SK-N-SH (cell line): Measurements from ENCODE around the gene ARFIP1. TPM values are rescaled to one million over a fixed set of nuclear protein-coding genes. Genes with fewer than 3 reads are reported as not detected.

Experiments used
- CTCF ChIA-PET: fragments of 300-600, 350-600 bp; formaldehyde crosslinking; extraction: SDS; loops from one replicate; lab custom pipeline; 2021; lab: Yijun Ruan, JAX
- POLR2A ChIA-PET: fragments of 350-600 bp; sonication (Branson Sonifier 250); formaldehyde crosslinking; extraction: SDS; loops from one replicate; lab custom pipeline; 2020; ENCODE audit warnings: antibody characterized with exemption, inconsistent platforms; lab: Yijun Ruan, JAX
- DNase-seq: peaks from one replicate; pipeline ENCODE4 v3.0.0; 2012
- H2AFZ ChIP-seq: fragments of 200-600 bp; sonication (generic); 2 replicates; pipeline ENCODE4 v1.8.1; 2016; ENCODE audit warnings: antibody characterized with exemption, mild to moderate bottlenecking, low read depth
- H3F3A ChIP-seq: fragments of 200-600 bp; sonication (generic); replicated peaks from 2 replicates; pipeline ENCODE3; 2016; ENCODE audit warnings: antibody characterized with exemption, mild to moderate bottlenecking; ENCODE audit not compliant: insufficient read depth
- H3K27ac ChIP-seq, 2 experiments: fragments of 200-500 bp in 1 of 2; fragments of 200-600 bp in 1 of 2; sonication (Bioruptor generic) in 1 of 2; sonication (generic), shearing (Covaris generic) in 1 of 2; 2 replicates each; pipeline versions ENCODE4 v1.5.1 to v1.6.1; 2014 to 2016; ENCODE audit warnings: low read depth in 2 of 2, inconsistent platforms in 1 of 2, low read length in 1 of 2, mild to moderate bottlenecking in 1 of 2, mixed read lengths in 1 of 2
- H3K27me3 ChIP-seq: fragments of 200-600 bp; sonication (generic), shearing (Covaris generic); 2 replicates; pipeline ENCODE4 v1.6.1; 2016; ENCODE audit warnings: mixed run types; ENCODE audit not compliant: insufficient read depth
- H3K36me3 ChIP-seq, 2 experiments: fragments of 200-500 bp in 1 of 2; fragments of 200-600 bp in 1 of 2; sonication (Bioruptor generic) in 1 of 2; sonication (generic) in 1 of 2; replicated peaks in 1 of 2; 2 replicates each; pipeline versions ENCODE3 to v1.5.1; 2014 to 2016; ENCODE audit warnings: low read length in 1 of 2, mild to moderate bottlenecking in 1 of 2; ENCODE audit not compliant: insufficient read depth in 2 of 2, control insufficient read depth in 1 of 2
- H3K4me1 ChIP-seq, 2 experiments: fragments of 200-500 bp in 1 of 2; fragments of 200-600 bp in 1 of 2; sonication (Bioruptor generic) in 1 of 2; sonication (generic), shearing (Covaris generic) in 1 of 2; 2 replicates each; pipeline versions ENCODE4 v1.5.1 to v1.6.1; 2014 to 2016; ENCODE audit warnings: low read depth in 1 of 2, low read length in 1 of 2, mixed run types in 1 of 2; ENCODE audit not compliant: insufficient read depth in 2 of 2, control insufficient read depth in 1 of 2
- H3K4me2 ChIP-seq: fragments of 200-600 bp; sonication (generic), shearing (Covaris generic); 2 replicates; pipeline ENCODE4 v1.6.1; 2017; ENCODE audit warnings: mixed run types
- H3K4me3 ChIP-seq, 2 experiments: fragments of 200-500 bp in 1 of 2; fragments of 200-600 bp in 1 of 2; sonication (Bioruptor generic) in 1 of 2; sonication (generic), shearing (Covaris generic) in 1 of 2; 2 replicates each; pipeline versions ENCODE4 v1.5.1 to v1.8.1; 2014 to 2016; ENCODE audit warnings: low read depth in 2 of 2, inconsistent platforms in 1 of 2, low read length in 1 of 2, mild to moderate bottlenecking in 1 of 2, mixed read lengths in 1 of 2, moderate library complexity in 1 of 2
- H3K79me2 ChIP-seq: fragments of 200-600 bp; sonication (generic); 2 replicates; pipeline ENCODE4 v1.8.1; 2017; ENCODE audit warnings: mild to moderate bottlenecking; ENCODE audit not compliant: insufficient read depth
- H3K9ac ChIP-seq: fragments of 200-600 bp; sonication (generic); 2 replicates; pipeline ENCODE4 v1.6.1; 2017; ENCODE audit warnings: mixed run types
- H3K9me2 ChIP-seq: fragments of 200-600 bp; sonication (generic); 2 replicates; pipeline ENCODE4 v1.6.1; 2017; ENCODE audit warnings: mixed run types
- H3K9me3 ChIP-seq: fragments of 200-600 bp; sonication (generic); 2 replicates; pipeline ENCODE4 v1.6.1; 2017; ENCODE audit warnings: mixed run types, mild to moderate bottlenecking, moderate library complexity
- H4K20me1 ChIP-seq: fragments of 200-600 bp; sonication (generic); 2 replicates; pipeline ENCODE4 v1.6.1; 2017; ENCODE audit warnings: mild to moderate bottlenecking, mixed run types; ENCODE audit not compliant: insufficient read depth
- CHD2 ChIP-seq: fragments of 150-350 bp; IDR thresholded peaks from 2 replicates; pipeline ENCODE4 v1.6.1; 2018; ENCODE audit warnings: low read length; ENCODE audit not compliant: partially characterized antibody
- CTCF ChIP-seq: fragments of 200-600 bp; sonication (generic); IDR thresholded peaks from 2 replicates; pipeline ENCODE4 v1.6.1; 2017; ENCODE audit warnings: antibody characterized with exemption, mild to moderate bottlenecking, moderate library complexity
- EZH2phosphoT487 ChIP-seq: fragments of 200-600 bp; sonication (generic); IDR thresholded peaks from 2 replicates; pipeline ENCODE4 v1.6.1; 2017; ENCODE audit warnings: low read depth, mixed run types, mild to moderate bottlenecking, antibody characterized with exemption, moderate library complexity, borderline replicate concordance
- FOXJ3 ChIP-seq: sonication (generic); formaldehyde crosslinking; IDR thresholded peaks from 2 replicates; pipeline ENCODE4 v1.5.1; 2020; ENCODE audit warnings: mild to moderate bottlenecking, missing genetic modification reagents
- GATA2 ChIP-seq: sonication (generic); formaldehyde crosslinking; IDR thresholded peaks from 2 replicates; pipeline ENCODE4 v1.5.0; 2020; ENCODE audit warnings: mild to moderate bottlenecking, missing genetic modification reagents
- MAX ChIP-seq: IDR thresholded peaks from 2 replicates; pipeline ENCODE4 v1.4.0; 2012; ENCODE audit warnings: low read depth
- MXI1 ChIP-seq: IDR thresholded peaks from 2 replicates; pipeline ENCODE4 v1.6.1; 2012; ENCODE audit warnings: mild to moderate bottlenecking, low read depth, low read length, improper control_type of control experiment
- NFIC ChIP-seq: IDR thresholded peaks from 2 replicates; pipeline ENCODE4 v1.4.0; 2012; ENCODE audit warnings: borderline replicate concordance
- REST ChIP-seq: IDR thresholded peaks from 2 replicates; pipeline ENCODE4 v1.6.1; 2012; ENCODE audit warnings: mild to moderate bottlenecking, low read depth, low read length, moderate library complexity
- SMC3 ChIP-seq: IDR thresholded peaks from 2 replicates; pipeline ENCODE4 v1.6.1; 2012; ENCODE audit warnings: low read depth, low read length, improper control_type of control experiment
- TEAD4 ChIP-seq: IDR thresholded peaks from 2 replicates; pipeline ENCODE4 v1.4.0; 2012; ENCODE audit warnings: mild to moderate bottlenecking, borderline replicate concordance; ENCODE audit not compliant: insufficient read depth
- USF1 ChIP-seq: IDR thresholded peaks from 2 replicates; pipeline ENCODE4 v1.4.0; 2012; ENCODE audit warnings: low read depth, borderline replicate concordance
- ZBTB33 ChIP-seq: IDR thresholded peaks from 2 replicates; pipeline ENCODE4 v1.4.0; 2012; ENCODE audit warnings: low read depth, borderline replicate concordance
- WGBS: methylation state at CpG from one replicate; pipeline ENCODE4 v1.1.6; 2017; ENCODE audit warnings: low lambda C conversion rate; 5-methylcytosine and 5-hydroxymethylcytosine counted together
- polyA plus RNA-seq, 3 experiments: library from polyadenylated mRNA; depleted of rRNA; stranded (reverse); fragments of >200 nt; gene quantifications; 2 replicates each; pipeline ENCODE4 v1.2.3, GENCODE V29; 2012

ARFIP1 gene
- polyA plus RNA-seq, 1 of the 3 experiments (the other 2 are of a cell fraction): 15.7 TPM

GRCh38 chr4:152778656-152779512, 870 bp upstream of the ARFIP1 start:
- Histone ChIP-seq H3K4me1 (peaks cover 11 to 12% of the 10 kb centered on the region in 2 experiments; a peak in 3 of 4 replicates), H3K4me3 (peak overlapping the region; percentile 85 to 94), H2AFZ (peak overlapping the region; percentile 91), H3F3A (peaks cover 7% of the 10 kb centered on the region), H3K27ac (peak overlapping the region; percentile 89 to 92), H3K9me2 (no peaks in the 10 kb centered on the region), H3K79me2 (peaks cover 39% of the 10 kb centered on the region), H3K4me2 (peak overlapping the region; percentile 86)
- peak; percentile 43 for DNase-seq
- ChIA-PET CTCF (interaction anchor here (0.8 to 2.7 kb wide), 15 partner anchors 9 to 565 kb away, joined by 3 to 21 read pairs (median 3); no protein-coding TSS in a partner anchor), POLR2A (interaction anchor here (1.1 kb wide), 1 partner anchor 305 kb away, joined by 3 read pairs; no protein-coding TSS in a partner anchor)
- 2% methylated on average over 27 of the region's 30 CpGs for WGBS
- TF ChIP-seq GATA2 (CRISPR knock-in tag) (0 out of 2 replicates have a peak, but pooled peaks have one; percentile 31), CHD2 (no peak), MXI1 (peak; percentile 57; the same call in 1 of the 2 replicates), TEAD4 (no peak), MAX (peak; percentile 1; the same call in 1 of the 2 replicates)
- TF ChIP-seq, all 33 proteins: peak for 3
- Histone ChIP-seq H3K9ac (peak overlapping the region; percentile 86), H3K9me3 (no peaks in the 10 kb centered on the region), H4K20me1 (peaks cover 21% of the 10 kb centered on the region), H3K36me3 (no peaks in the 10 kb centered on the region), H3K27me3 (no peaks in the 10 kb centered on the region)

GRCh38 chr4:152780267-152780778, 569 bp downstream of the ARFIP1 start:
- H3K4me2 ChIP-seq: peak overlapping the region; percentile 86
- H2AFZ ChIP-seq: peak overlapping the region; percentile 96
- peaks cover 0 to 5% of the 10 kb centered on the region in 2 experiments for H3K36me3 ChIP-seq
- H3F3A ChIP-seq: peaks cover 7% of the 10 kb centered on the region
- peak overlapping the region; percentile 90 to 92 for H3K27ac ChIP-seq
- peaks cover 16 to 19% of the 10 kb centered on the region in 2 experiments for H3K4me1 ChIP-seq
- CTCF ChIA-PET: interaction anchor here (1.1 to 2.7 kb wide), 4 partner anchors 8 to 564 kb away, joined by 3 to 21 read pairs (median 3); no protein-coding TSS in a partner anchor
- no peaks in the 10 kb centered on the region for H3K9me3 ChIP-seq
- peak overlapping the region; percentile 86 for H3K9ac ChIP-seq
- H3K9me2 ChIP-seq: no peaks in the 10 kb centered on the region; the same call in 1 of the 2 replicates
- peaks cover 30% of the 10 kb centered on the region for H4K20me1 ChIP-seq
- no peaks in the 10 kb centered on the region for H3K27me3 ChIP-seq
- H3K79me2 ChIP-seq: peaks cover 54% of the 10 kb centered on the region
- peak; percentile 30 for DNase-seq
- peak overlapping the region; percentile 85 to 94 for H3K4me3 ChIP-seq
- POLR2A ChIA-PET: no interaction called here
- 0% methylated on average over 14 of the region's 14 CpGs for WGBS
- TF ChIP-seq USF1: no peak
- TF ChIP-seq GATA2 (CRISPR knock-in tag): no peak
- TF ChIP-seq ZBTB33: no peak
- no peak for TF ChIP-seq SMC3
- TF ChIP-seq CTCF: no peak
- no peak for TF ChIP-seq TEAD4
- no peak for TF ChIP-seq NFIC
- no peak for TF ChIP-seq FOXJ3 (CRISPR knock-in tag)
- no peak for TF ChIP-seq REST
- TF ChIP-seq EZH2phosphoT487: no peak
